Measurements from ENCODE around the gene PLSCR4. TPM values are rescaled to one million over a fixed set of nuclear protein-coding genes. Genes with fewer than 3 reads are reported as not detected.
"Not testable (repeated sequence)": the region's sequence is repeated elsewhere in the genome, so short reads cannot be mapped to it uniquely, and the experiment has no call there.

Gene PLSCR4
- polyA plus RNA-seq, 1 of the 3 experiments (the other 2 are of a cell fraction) = 0.05 TPM

DNA sequence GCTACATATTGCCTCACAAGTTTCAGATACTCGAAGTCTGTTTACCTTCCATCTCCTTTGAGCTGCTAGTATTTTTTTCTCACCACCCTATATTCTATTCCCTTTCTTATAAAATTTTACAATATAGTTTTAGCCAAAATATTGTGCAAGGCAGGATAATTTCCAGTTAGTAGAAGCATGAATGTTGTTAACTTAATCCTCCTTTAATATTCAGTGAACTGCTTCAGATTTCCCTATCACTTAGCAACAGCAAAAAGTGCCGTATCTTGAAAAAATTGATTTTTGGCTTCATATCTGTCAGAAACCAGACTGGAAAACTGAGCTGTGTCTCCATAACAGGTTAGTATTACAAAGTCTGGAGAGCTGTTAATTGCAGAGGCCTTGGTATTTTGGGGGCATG lies 24.0 kb downstream of the PLSCR4 start (continued):
- TF ChIP-seq, protein P1, sequence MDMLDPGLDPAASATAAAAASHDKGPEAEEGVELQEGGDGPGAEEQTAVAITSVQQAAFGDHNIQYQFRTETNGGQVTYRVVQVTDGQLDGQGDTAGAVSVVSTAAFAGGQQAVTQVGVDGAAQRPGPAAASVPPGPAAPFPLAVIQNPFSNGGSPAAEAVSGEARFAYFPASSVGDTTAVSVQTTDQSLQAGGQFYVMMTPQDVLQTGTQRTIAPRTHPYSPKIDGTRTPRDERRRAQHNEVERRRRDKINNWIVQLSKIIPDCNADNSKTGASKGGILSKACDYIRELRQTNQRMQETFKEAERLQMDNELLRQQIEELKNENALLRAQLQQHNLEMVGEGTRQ (IDR thresholded peaks at IDR 0.05; ENCODE audit: borderline replicate concordance, low read depth, low read length) = no peak
- TF ChIP-seq TEAD4 (IDR thresholded peaks at IDR 0.05; ENCODE audit: borderline replicate concordance, insufficient read depth) (no peak), FOXJ3 (CRISPR knock-in tag; IDR thresholded peaks at IDR 0.05) (no peak), NFIC (IDR thresholded peaks at IDR 0.05; ENCODE audit: borderline replicate concordance) (no peak), FOXM1 (IDR thresholded peaks at IDR 0.05; ENCODE audit: low read depth) (no peak), SMC3 (IDR thresholded peaks at IDR 0.05; ENCODE audit: low read depth, low read length) (no peak), NRF1 (IDR thresholded peaks at IDR 0.05; ENCODE audit: low read depth, low read length) (no peak)

GRCh38 chr3:146225458-146225857 lies 25.4 kb downstream of the PLSCR4 start:
- H3K9ac ChIP-seq; H4K20me1 ChIP-seq (ENCODE audit: insufficient read depth); H3K4me3 ChIP-seq (ENCODE audit: low read depth in 2 of 2, low read length in 1 of 2); H3K4me2 ChIP-seq; DNase-seq; H3K4me1 ChIP-seq (ENCODE audit: control insufficient read depth in 1 of 2, insufficient read depth in 2 of 2, low read depth in 1 of 2, low read length in 1 of 2); H3K9me3 ChIP-seq; H2AFZ ChIP-seq (ENCODE audit: low read depth); H3K79me2 ChIP-seq (ENCODE audit: insufficient read depth); H3K27ac ChIP-seq (ENCODE audit: low read depth in 2 of 2, low read length in 1 of 2); CTCF ChIA-PET; POLR2A ChIA-PET; H3K36me3 ChIP-seq (replicated peaks in 1 of 2; ENCODE audit: control insufficient read depth in 1 of 2, insufficient read depth in 2 of 2, low read length in 1 of 2); H3K27me3 ChIP-seq (ENCODE audit: insufficient read depth); H3K9me2 ChIP-seq; H3F3A ChIP-seq (replicated peaks; ENCODE audit: insufficient read depth): not testable (repeated sequence)
- WGBS (ENCODE audit: low lambda C conversion rate) = 62% methylated on average over 10 of the region's 25 CpGs

DNA sequence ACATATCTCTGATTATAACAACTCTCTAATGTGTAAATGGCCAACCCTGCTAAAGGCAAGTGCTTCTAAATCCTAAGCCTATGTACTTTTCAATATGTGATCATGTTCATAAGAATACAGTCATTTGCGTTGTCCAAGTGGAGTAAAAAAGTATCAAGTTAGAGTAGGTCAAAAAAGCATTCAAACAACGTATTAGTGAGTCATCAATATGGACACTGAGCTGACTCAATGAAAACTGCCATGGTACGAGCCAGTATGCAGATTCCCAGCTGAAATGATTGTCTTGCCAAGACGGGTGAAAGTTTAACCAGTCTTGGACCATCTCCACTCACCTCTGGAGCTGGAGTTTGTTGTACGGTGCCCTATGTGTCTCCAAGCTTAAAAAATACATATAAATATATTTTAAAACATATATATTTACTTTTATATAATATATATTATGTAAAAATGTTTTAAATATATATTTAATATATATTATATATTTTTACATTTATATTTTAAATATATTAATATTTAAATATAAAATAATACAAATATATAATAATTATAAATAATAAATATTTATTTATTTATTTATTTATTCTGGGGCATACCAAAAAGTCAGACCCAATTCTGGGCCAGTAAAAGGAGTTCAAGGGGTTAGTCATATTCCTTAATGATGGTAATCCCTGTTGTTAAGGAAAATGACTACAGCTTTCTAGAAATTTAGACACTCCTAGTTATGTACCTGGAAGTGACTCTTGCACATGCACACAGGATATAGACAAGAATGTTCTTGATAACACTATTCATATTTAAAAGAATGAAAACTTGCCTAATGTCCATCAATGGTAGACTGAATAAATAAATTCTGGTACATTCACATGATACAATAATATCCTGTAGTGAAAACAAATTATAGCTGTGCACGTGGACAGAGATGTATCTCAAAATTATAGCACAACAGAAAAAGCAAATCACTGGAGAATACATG lies 27.2 kb downstream of the PLSCR4 start:
- no peak overlapping the region for H3K4me3 ChIP-seq (ENCODE audit: low read depth in 2 of 2, low read length in 1 of 2)
- no peaks in the 10 kb centered on the region for H3K4me1 ChIP-seq (ENCODE audit: control insufficient read depth in 1 of 2, insufficient read depth in 2 of 2, low read depth in 1 of 2, low read length in 1 of 2)
- no peaks in the 10 kb centered on the region for H3K79me2 ChIP-seq (ENCODE audit: insufficient read depth)
- H3K27me3 ChIP-seq (ENCODE audit: insufficient read depth) = no peaks in the 10 kb centered on the region
- H3K36me3 ChIP-seq (replicated peaks in 1 of 2; ENCODE audit: control insufficient read depth in 1 of 2, insufficient read depth in 2 of 2, low read length in 1 of 2) = no peaks in the 10 kb centered on the region
- no peaks in the 10 kb centered on the region for H3K9me2 ChIP-seq
- no peaks in the 10 kb centered on the region for H3F3A ChIP-seq (replicated peaks; ENCODE audit: insufficient read depth)
- ChIA-PET CTCF (interaction anchor here (1.4 kb wide), 1 partner anchor 34 kb away, joined by 6 read pairs; no protein-coding TSS in a partner anchor), POLR2A (no interaction called here)
- DNase-seq = no peak
- no peak overlapping the region for H3K27ac ChIP-seq (ENCODE audit: low read depth in 2 of 2, low read length in 1 of 2)
- 8% methylated on average over 6 of the region's 6 CpGs for WGBS (ENCODE audit: low lambda C conversion rate)
- no peaks in the 10 kb centered on the region for H3K9me3 ChIP-seq
- no peak overlapping the region for H3K9ac ChIP-seq
- no peaks in the 10 kb centered on the region for H4K20me1 ChIP-seq (ENCODE audit: insufficient read depth)
- no peak overlapping the region for H2AFZ ChIP-seq (ENCODE audit: low read depth)
- no peak overlapping the region for H3K4me2 ChIP-seq
- TF ChIP-seq EP300 (IDR thresholded peaks at IDR 0.05; ENCODE audit: borderline replicate concordance in 1 of 2, low read depth in 1 of 2, low read length in 1 of 2) (no peak), ELF1 (IDR thresholded peaks at IDR 0.05) (no peak), RAD21 (IDR thresholded peaks at IDR 0.05; ENCODE audit: low read length) (no peak), RCOR1 (IDR thresholded peaks at IDR 0.05; ENCODE audit: low read length) (no peak), FOSL2 (IDR thresholded peaks at IDR 0.05; ENCODE audit: borderline replicate concordance, low read depth) (no peak), SMC3 (IDR thresholded peaks at IDR 0.05; ENCODE audit: low read depth, low read length) (no peak), EZH2phosphoT487 (IDR thresholded peaks at IDR 0.05; ENCODE audit: borderline replicate concordance, low read depth) (no peak), USF1 (IDR thresholded peaks at IDR 0.05; ENCODE audit: borderline replicate concordance, low read depth) (no peak), RXRA (IDR thresholded peaks at IDR 0.05; ENCODE audit: borderline replicate concordance, low read depth) (no peak)
- TF ChIP-seq, protein P2, sequence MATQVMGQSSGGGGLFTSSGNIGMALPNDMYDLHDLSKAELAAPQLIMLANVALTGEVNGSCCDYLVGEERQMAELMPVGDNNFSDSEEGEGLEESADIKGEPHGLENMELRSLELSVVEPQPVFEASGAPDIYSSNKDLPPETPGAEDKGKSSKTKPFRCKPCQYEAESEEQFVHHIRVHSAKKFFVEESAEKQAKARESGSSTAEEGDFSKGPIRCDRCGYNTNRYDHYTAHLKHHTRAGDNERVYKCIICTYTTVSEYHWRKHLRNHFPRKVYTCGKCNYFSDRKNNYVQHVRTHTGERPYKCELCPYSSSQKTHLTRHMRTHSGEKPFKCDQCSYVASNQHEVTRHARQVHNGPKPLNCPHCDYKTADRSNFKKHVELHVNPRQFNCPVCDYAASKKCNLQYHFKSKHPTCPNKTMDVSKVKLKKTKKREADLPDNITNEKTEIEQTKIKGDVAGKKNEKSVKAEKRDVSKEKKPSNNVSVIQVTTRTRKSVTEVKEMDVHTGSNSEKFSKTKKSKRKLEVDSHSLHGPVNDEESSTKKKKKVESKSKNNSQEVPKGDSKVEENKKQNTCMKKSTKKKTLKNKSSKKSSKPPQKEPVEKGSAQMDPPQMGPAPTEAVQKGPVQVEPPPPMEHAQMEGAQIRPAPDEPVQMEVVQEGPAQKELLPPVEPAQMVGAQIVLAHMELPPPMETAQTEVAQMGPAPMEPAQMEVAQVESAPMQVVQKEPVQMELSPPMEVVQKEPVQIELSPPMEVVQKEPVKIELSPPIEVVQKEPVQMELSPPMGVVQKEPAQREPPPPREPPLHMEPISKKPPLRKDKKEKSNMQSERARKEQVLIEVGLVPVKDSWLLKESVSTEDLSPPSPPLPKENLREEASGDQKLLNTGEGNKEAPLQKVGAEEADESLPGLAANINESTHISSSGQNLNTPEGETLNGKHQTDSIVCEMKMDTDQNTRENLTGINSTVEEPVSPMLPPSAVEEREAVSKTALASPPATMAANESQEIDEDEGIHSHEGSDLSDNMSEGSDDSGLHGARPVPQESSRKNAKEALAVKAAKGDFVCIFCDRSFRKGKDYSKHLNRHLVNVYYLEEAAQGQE (IDR thresholded peaks at IDR 0.05; ENCODE audit: low read depth, low read length) = no peak
- TF ChIP-seq, protein P3, sequence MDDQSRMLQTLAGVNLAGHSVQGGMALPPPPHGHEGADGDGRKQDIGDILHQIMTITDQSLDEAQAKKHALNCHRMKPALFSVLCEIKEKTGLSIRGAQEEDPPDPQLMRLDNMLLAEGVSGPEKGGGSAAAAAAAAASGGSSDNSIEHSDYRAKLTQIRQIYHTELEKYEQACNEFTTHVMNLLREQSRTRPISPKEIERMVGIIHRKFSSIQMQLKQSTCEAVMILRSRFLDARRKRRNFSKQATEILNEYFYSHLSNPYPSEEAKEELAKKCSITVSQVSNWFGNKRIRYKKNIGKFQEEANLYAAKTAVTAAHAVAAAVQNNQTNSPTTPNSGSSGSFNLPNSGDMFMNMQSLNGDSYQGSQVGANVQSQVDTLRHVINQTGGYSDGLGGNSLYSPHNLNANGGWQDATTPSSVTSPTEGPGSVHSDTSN (IDR thresholded peaks at IDR 0.05) = no peak
- TF ChIP-seq, protein P1 (IDR thresholded peaks at IDR 0.05; ENCODE audit: borderline replicate concordance, low read depth, low read length) = no peak
